Vagina (tissue), 2 donors: ENCODE results near the gene RTBDN. TPM values are rescaled to one million over a fixed set of nuclear protein-coding genes. Genes with fewer than 3 reads are reported as not detected.
A peak's percentile ranks its signal among the peaks of the same experiment; 100 is the strongest.

ENCODE experiments used
- DNase-seq, 2 donors: peaks; one replicate each; pipeline ENCODE4 v3.0.0-alpha.2; 2017; ENCODE audit errors: extremely low spot score in 2 of 2
- H3K27ac ChIP-seq: fragments of 200-600 bp; sonication (generic); one replicate; pipeline ENCODE4 v1.5.1; 2019
- H3K27me3 ChIP-seq: fragments of 200-600 bp; sonication (generic); one replicate; pipeline ENCODE4 v1.5.1; 2019
- H3K36me3 ChIP-seq, 2 donors: fragments of 200-600 bp; sonication (generic); one replicate each; pipeline ENCODE4 v1.5.1; 2017 to 2019
- H3K4me1 ChIP-seq: fragments of 200-600 bp; sonication (generic); one replicate; pipeline ENCODE4 v1.5.1; 2019
- H3K4me3 ChIP-seq, 2 donors: fragments of 200-600 bp; sonication (generic); 1 replicate in 1 of 2; 2 replicates in 1 of 2; pipeline ENCODE4 v1.5.1; 2016 to 2019
- H3K9me3 ChIP-seq: fragments of 200-600 bp; sonication (generic); one replicate; pipeline ENCODE4 v1.5.1; 2019
- POLR2A ChIP-seq, 2 donors: fragments of 450-650 bp; IDR thresholded peaks; one replicate each; pipeline ENCODE4 v1.6.1; 2017; ENCODE audit warnings: antibody characterized with exemption in 2 of 2, mild to moderate bottlenecking in 2 of 2, moderate library complexity in 2 of 2
- POLR2AphosphoS5 ChIP-seq, 2 donors: sonication (generic); formaldehyde crosslinking; IDR thresholded peaks; one replicate each; pipeline ENCODE4 v1.9.0; 2017; ENCODE audit warnings: antibody characterized with exemption in 2 of 2, mild to moderate bottlenecking in 2 of 2, low read depth in 1 of 2; ENCODE audit not compliant: insufficient read depth in 1 of 2
- intact Hi-C: fragments of 100-400 bp; cut with DNase I; formaldehyde crosslinking; loops from one replicate; pipeline ENCODE4 v1.15.1; 2023
- total RNA-seq: library from RNA; depleted of rRNA; stranded (reverse); fragments of >200 nt; gene quantifications from one replicate; pipeline ENCODE4 v1.2.3, GENCODE V29; 2016
- TF ChIP-seq, protein P1 (sequence below), 3 experiments: fragments of 450-650 bp in 2 of 3; fragments of 200-600 bp in 1 of 3; sonication (generic) in 1 of 3; IDR thresholded peaks; one replicate each; pipeline ENCODE4 v1.5.1; 2017 to 2019; ENCODE audit warnings: antibody characterized with exemption in 3 of 3, mild to moderate bottlenecking in 2 of 3, moderate library complexity in 2 of 3

RTBDN gene
- 8.8 TPM for total RNA-seq

DNA sequence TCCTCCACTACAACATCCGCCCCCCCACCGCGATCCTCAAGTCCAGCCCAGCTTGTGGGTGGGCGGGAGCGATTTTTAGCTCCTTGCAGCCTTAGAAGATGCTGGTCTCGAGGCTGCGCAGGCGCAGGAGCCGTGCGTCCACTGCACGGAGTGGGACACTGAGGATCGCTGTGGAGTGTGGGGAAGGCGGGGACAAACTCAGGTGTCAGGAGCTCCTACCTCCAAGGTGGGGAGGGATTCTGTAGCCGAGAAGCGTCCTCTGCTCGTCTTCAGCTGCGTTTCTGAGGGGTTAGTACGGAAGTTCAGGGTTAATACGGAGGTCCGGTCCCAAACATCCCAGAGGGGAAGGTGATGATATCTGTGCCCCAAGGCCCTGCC, at the start of gene RTBDN:
Gene RTBDN, minus strand, starts transcription at position 14 of the 378 bp plus-strand sequence. CDS start 4,600 bp downstream, outside the sequence.
- TF ChIP-seq POLR2AphosphoS5 (IDR thresholded peaks at IDR 0.05; ENCODE audit: insufficient read depth in 1 of 2, low read depth in 1 of 2) (no peak), POLR2A (IDR thresholded peaks at IDR 0.05) (no peak)
- TF ChIP-seq, protein P1, sequence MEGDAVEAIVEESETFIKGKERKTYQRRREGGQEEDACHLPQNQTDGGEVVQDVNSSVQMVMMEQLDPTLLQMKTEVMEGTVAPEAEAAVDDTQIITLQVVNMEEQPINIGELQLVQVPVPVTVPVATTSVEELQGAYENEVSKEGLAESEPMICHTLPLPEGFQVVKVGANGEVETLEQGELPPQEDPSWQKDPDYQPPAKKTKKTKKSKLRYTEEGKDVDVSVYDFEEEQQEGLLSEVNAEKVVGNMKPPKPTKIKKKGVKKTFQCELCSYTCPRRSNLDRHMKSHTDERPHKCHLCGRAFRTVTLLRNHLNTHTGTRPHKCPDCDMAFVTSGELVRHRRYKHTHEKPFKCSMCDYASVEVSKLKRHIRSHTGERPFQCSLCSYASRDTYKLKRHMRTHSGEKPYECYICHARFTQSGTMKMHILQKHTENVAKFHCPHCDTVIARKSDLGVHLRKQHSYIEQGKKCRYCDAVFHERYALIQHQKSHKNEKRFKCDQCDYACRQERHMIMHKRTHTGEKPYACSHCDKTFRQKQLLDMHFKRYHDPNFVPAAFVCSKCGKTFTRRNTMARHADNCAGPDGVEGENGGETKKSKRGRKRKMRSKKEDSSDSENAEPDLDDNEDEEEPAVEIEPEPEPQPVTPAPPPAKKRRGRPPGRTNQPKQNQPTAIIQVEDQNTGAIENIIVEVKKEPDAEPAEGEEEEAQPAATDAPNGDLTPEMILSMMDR (IDR thresholded peaks at IDR 0.05), result no peak
- Histone ChIP-seq H3K4me1 (peaks cover 26% of the 10 kb centered on the region), H3K27ac (no peak within 1 kb of the TSS), H3K27me3 (peaks cover 35% of the 10 kb centered on the region), H3K4me3 (peak within 1 kb of the TSS; percentile 41 to 43), H3K36me3 (no peaks in the 10 kb centered on the region), H3K9me3 (no peaks in the 10 kb centered on the region)
- intact Hi-C loops, result no loop called here
- no peak for DNase-seq

GRCh38 chr19:12882589-12882988, 48.2 kb upstream of the RTBDN start:
- peaks cover 25% of the 10 kb centered on the region for H3K4me1 ChIP-seq
- no peak for TF ChIP-seq POLR2AphosphoS5 (IDR thresholded peaks at IDR 0.05; ENCODE audit: insufficient read depth in 1 of 2, low read depth in 1 of 2)
- TF ChIP-seq, protein P1 (IDR thresholded peaks at IDR 0.05), result no peak
- TF ChIP-seq POLR2A (IDR thresholded peaks at IDR 0.05), result no peak
- peaks cover 8% of the 10 kb centered on the region for H3K9me3 ChIP-seq
- H3K4me3 ChIP-seq, result no peak overlapping the region
- intact Hi-C loops, result loop anchor here (2.0 kb wide), 1 partner anchor 72 kb away; no protein-coding TSS in a partner anchor
- peaks cover 0 to 11% of the 10 kb centered on the region in 2 donors for H3K36me3 ChIP-seq
- no peaks in the 10 kb centered on the region for H3K27me3 ChIP-seq
- DNase-seq, result no peak
- H3K27ac ChIP-seq, result no peak overlapping the region

- Histone ChIP-seq H3K27me3 (no peaks in the 10 kb centered on the region), H3K9me3 (peaks cover 8% of the 10 kb centered on the region), H3K36me3 (peaks cover 0 to 24% of the 10 kb centered on the region in 2 donors), H3K4me3 (peak within 1 kb of the TSS; percentile 79), H3K4me1 (peaks cover 25% of the 10 kb centered on the region), H3K27ac (peak within 1 kb of the TSS; percentile 86)
- intact Hi-C loops, result no loop called here
- peak; percentile 92 to 93 for TF ChIP-seq POLR2AphosphoS5 (IDR thresholded peaks at IDR 0.05; ENCODE audit: insufficient read depth in 1 of 2, low read depth in 1 of 2)
- peak in 1 of 2 donors; percentile 62 for TF ChIP-seq POLR2A (IDR thresholded peaks at IDR 0.05)
- TF ChIP-seq, protein P1 (IDR thresholded peaks at IDR 0.05), result no peak
- peak in 1 of 2 donors; percentile 95 for DNase-seq
These were observed 46.9 kb upstream of the RTBDN start, which contains the start of gene DNASE2 for GRCh38 chr19:12881172-12881808. Gene DNASE2, minus strand, starts transcription at chr19:12881449. Its CDS starts 74 bp downstream, at chr19:12881375.

GRCh38 chr19:12880551-12881171, 46.3 kb upstream of the RTBDN start:
- Histone ChIP-seq H3K9me3 (peaks cover 8% of the 10 kb centered on the region), H3K4me1 (peaks cover 20% of the 10 kb centered on the region), H3K27ac (peak overlapping the region; percentile 86), H3K4me3 (peak overlapping the region; percentile 79), H3K36me3 (peaks cover 0 to 27% of the 10 kb centered on the region in 2 donors), H3K27me3 (no peaks in the 10 kb centered on the region)
- TF ChIP-seq, protein P1 (IDR thresholded peaks at IDR 0.05), result no peak
- TF ChIP-seq POLR2A (IDR thresholded peaks at IDR 0.05) (no peak), POLR2AphosphoS5 (IDR thresholded peaks at IDR 0.05; ENCODE audit: insufficient read depth in 1 of 2, low read depth in 1 of 2) (no peak)
- DNase-seq, result no peak
- intact Hi-C loops, result no loop called here

DNA sequence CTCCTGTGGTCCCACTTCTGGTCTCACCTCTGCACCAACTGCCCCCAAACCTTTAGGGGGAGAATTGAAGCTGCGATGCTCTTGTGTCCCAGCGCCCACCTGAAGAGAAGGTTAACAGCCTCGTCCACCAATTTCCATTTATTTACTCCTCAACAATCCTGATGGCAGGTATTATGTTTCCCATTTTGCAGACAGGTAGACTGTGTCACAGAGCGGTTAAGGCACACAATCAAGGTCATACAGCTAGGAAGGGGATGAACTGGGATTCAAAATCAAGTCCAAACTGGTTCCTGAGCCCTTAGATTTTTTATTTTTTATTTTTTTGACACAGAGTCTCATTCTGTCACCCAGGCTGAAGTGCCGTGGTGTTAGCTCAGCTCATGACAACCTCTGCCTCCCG, 40.7 kb upstream of the RTBDN start:
- H3K27ac ChIP-seq, result no peak overlapping the region
- intact Hi-C loops, result no loop called here
- H3K9me3 ChIP-seq, result no peaks in the 10 kb centered on the region
- H3K36me3 ChIP-seq, result peaks cover 0 to 29% of the 10 kb centered on the region in 2 donors
- peaks cover under 1% of the 10 kb centered on the region for H3K4me1 ChIP-seq
- TF ChIP-seq, protein P1 (IDR thresholded peaks at IDR 0.05), result no peak
- TF ChIP-seq POLR2A (IDR thresholded peaks at IDR 0.05), result no peak
- no peak for TF ChIP-seq POLR2AphosphoS5 (IDR thresholded peaks at IDR 0.05; ENCODE audit: insufficient read depth in 1 of 2, low read depth in 1 of 2)
- no peak overlapping the region for H3K4me3 ChIP-seq
- no peak for DNase-seq
- no peaks in the 10 kb centered on the region for H3K27me3 ChIP-seq
